ENCODE data around the gene PPP1R9A.
A peak's percentile ranks its signal among the peaks of the same experiment; 100 is the strongest.

The PPP1R9A gene

GRCh38 chr7:95238252-95238943 is 331.0 kb downstream of the PPP1R9A start:
- H3K27ac ChIP-seq, result no peak overlapping the region
- TF ChIP-seq CTCF (IDR thresholded peaks at IDR 0.05) (no peak), ZFX (IDR thresholded peaks at IDR 0.05; ENCODE audit: borderline replicate concordance) (no peak)

- no peak for TF ChIP-seq ZFX (IDR thresholded peaks at IDR 0.05; ENCODE audit: borderline replicate concordance)
- no peak for TF ChIP-seq CTCF (IDR thresholded peaks at IDR 0.05)
- H3K27ac ChIP-seq, result no peak overlapping the region
These were observed 333.5 kb downstream of the PPP1R9A start for GRCh38 chr7:95240921-95241320.

GRCh38 chr7:95242266-95242665 is 334.9 kb downstream of the PPP1R9A start:
- TF ChIP-seq CTCF (IDR thresholded peaks at IDR 0.05), result no peak
- no peak for TF ChIP-seq ZFX (IDR thresholded peaks at IDR 0.05; ENCODE audit: borderline replicate concordance)
- no peak overlapping the region for H3K27ac ChIP-seq

- H3K27ac ChIP-seq, result no peak overlapping the region
These were observed 337.2 kb downstream of the PPP1R9A start for GRCh38 chr7:95244616-95245015.

GRCh38 chr7:95245828-95246500 is 338.6 kb downstream of the PPP1R9A start:
- TF ChIP-seq CTCF (IDR thresholded peaks at IDR 0.05), result no peak
- TF ChIP-seq ZFX (IDR thresholded peaks at IDR 0.05; ENCODE audit: borderline replicate concordance), result no peak
- H3K27ac ChIP-seq, result no peak overlapping the region

More at GRCh38 chr7:95244616-95245015, 337.2 kb downstream of the PPP1R9A start:
- TF ChIP-seq ZFX (IDR thresholded peaks at IDR 0.05; ENCODE audit: borderline replicate concordance) (no peak), CTCF (IDR thresholded peaks at IDR 0.05) (no peak)

- no peak for TF ChIP-seq ZFX (IDR thresholded peaks at IDR 0.05; ENCODE audit: borderline replicate concordance)
- peak; percentile 95 for TF ChIP-seq CTCF (IDR thresholded peaks at IDR 0.05)
- peak overlapping the region; percentile 1; the same call in 1 of the 2 replicates for H3K27ac ChIP-seq
These were observed 339.5 kb downstream of the PPP1R9A start for GRCh38 chr7:95246831-95247370.

GRCh38 chr7:95250571-95250970 is 343.2 kb downstream of the PPP1R9A start:
- TF ChIP-seq ZFX (IDR thresholded peaks at IDR 0.05; ENCODE audit: borderline replicate concordance) (no peak), CTCF (IDR thresholded peaks at IDR 0.05) (no peak)
- H3K27ac ChIP-seq, result no peak overlapping the region
